Activated CD4-positive, alpha-beta memory T cell treated with anti-CD3 and anti-CD28 coated beads, Interleukin-2, amount 10 ng/mL, durations not matched to agents 7 days and 5 days (primary cell): ENCODE measurements around the gene BUB1B. TPM values are rescaled to one million over a fixed set of nuclear protein-coding genes. Genes with fewer than 3 reads are reported as not detected.

Experiments used
- CTCF ChIA-PET: fragments of 350-600 bp; sonication (Branson Sonifier 250); formaldehyde crosslinking; loops from one replicate; lab custom pipeline; 2021; ENCODE audit warnings: antibody characterized with exemption, inconsistent platforms; lab: Charles Lee
- POLR2A ChIA-PET: fragments of 350-600 bp; sonication (Branson Sonifier 250); formaldehyde crosslinking; loops from one replicate; lab custom pipeline; 2021; ENCODE audit warnings: antibody characterized with exemption; lab: Charles Lee
- DNase-seq: peaks from one replicate; pipeline ENCODE4 v3.0.0-alpha.2; 2020
- H3K27ac Mint-ChIP-seq: one replicate; pipeline ENCODE4 v1.8.0; 2021; ENCODE audit warnings: mild to moderate bottlenecking, mixed read lengths
- H3K27me3 Mint-ChIP-seq: one replicate; pipeline ENCODE4 v1.8.0; 2021; ENCODE audit warnings: mixed read lengths
- H3K36me3 Mint-ChIP-seq: one replicate; pipeline ENCODE4 v1.8.0; 2021; ENCODE audit warnings: low read depth, mixed read lengths
- H3K4me1 Mint-ChIP-seq: one replicate; pipeline ENCODE4 v1.8.0; 2021; ENCODE audit warnings: mixed read lengths
- H3K4me3 Mint-ChIP-seq: one replicate; pipeline ENCODE4 v1.8.0; 2021; ENCODE audit warnings: mild to moderate bottlenecking, mixed read lengths
- H3K9me3 Mint-ChIP-seq: one replicate; pipeline ENCODE4 v1.8.0; 2021; ENCODE audit warnings: mixed read lengths
- total RNA-seq, 2 experiments: library from RNA; stranded (reverse); gene quantifications; one replicate each; pipeline ENCODE4 v1.2.3, GENCODE V29; 2021

The BUB1B gene
- total RNA-seq, 2 experiments from 2014 or later: 73.2 to 73.8 TPM

DNA sequence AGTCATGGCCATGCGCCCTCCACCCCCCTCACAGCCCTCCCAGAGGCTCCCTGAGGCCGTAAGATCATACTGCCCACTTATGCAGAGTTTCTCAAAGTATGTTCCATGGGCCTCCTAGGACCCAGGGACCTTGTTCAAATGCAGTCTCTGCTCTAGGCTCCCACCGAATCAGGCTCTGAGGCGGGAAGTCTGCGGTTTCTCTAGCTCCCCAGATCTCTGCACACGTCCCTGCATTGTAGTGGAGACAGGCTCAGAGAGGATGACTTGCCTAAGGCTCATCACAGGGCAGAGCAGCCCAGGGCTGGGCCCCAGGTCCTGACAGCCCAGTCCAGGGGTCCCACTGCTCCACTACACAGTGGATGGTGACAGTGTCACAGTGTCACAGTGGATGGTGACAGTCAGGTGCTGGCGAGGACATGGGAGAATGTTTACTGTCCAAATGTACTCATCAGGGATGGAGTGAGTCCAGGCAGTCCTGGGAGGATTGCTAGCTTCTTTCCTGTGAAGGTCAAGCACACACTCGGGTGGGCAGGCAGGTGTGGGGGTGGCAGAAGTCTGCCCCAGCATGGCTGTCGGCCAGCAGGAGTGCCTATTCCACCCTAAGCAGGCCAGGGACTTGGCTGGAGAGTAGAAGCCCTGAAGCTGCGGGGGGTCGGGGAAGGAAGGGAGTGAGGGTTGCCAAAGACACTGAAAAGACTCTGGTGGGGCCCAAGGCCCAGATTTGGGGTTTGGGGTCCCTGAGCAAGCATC is 109.6 kb downstream of the BUB1B start:
- Mint-ChIP-seq H3K9me3 (no peaks in the 10 kb centered on the region), H3K27me3 (no peaks in the 10 kb centered on the region), H3K4me1 (peaks cover 3% of the 10 kb centered on the region), H3K4me3 (no peak overlapping the region), H3K27ac (no peak overlapping the region), H3K36me3 (no peaks in the 10 kb centered on the region)
- DNase-seq: no peak
- POLR2A ChIA-PET: no interaction called here
- CTCF ChIA-PET: interaction anchor here (1.3 to 10.3 kb wide), 4 partner anchors 10 to 53 kb away, joined by 3 to 262 read pairs (median 6); partner anchors contain the start of gene PLCB2

Other genes with a start within 250 kb of the BUB1B start
- under 1 TPM; 0.08 to 0.13 TPM for gene GPR176, start 240.8 kb upstream of the BUB1B start, total RNA-seq
- 10 to 100 TPM; 18.9 to 19.3 TPM for gene EIF2AK4, start 227.0 kb upstream of the BUB1B start, total RNA-seq
- 100 to 1,000 TPM; 150 to 153 TPM for gene SRP14, start 121.9 kb upstream of the BUB1B start, total RNA-seq
- gene BMF, start 52.2 kb upstream of the BUB1B start, total RNA-seq: 10 to 100 TPM; 25.7 to 30.2 TPM
- under 1 TPM; 0.20 to 0.65 TPM for gene PAK6, start 78.0 kb downstream of the BUB1B start, total RNA-seq
- gene ANKRD63, start 122.0 kb downstream of the BUB1B start, total RNA-seq: not detected
- gene PLCB2, start 146.9 kb downstream of the BUB1B start, total RNA-seq: 100 to 1,000 TPM; 140 TPM
- 1 to 10 TPM; 8.7 to 8.9 TPM for gene INAFM2, start 162.6 kb downstream of the BUB1B start, total RNA-seq
- gene CCDC9B, start 179.9 kb downstream of the BUB1B start, total RNA-seq: 1 to 10 TPM; 2.0 to 2.6 TPM
- not detected for gene PHGR1, start 190.0 kb downstream of the BUB1B start, total RNA-seq
- gene DISP2, start 197.2 kb downstream of the BUB1B start, total RNA-seq: under 1 TPM; 0.03 to 0.18 TPM
- 10 to 100 TPM; 54.2 to 54.3 TPM for gene KNSTRN, start 221.7 kb downstream of the BUB1B start, total RNA-seq
- gene IVD, start 244.7 kb downstream of the BUB1B start, total RNA-seq: 10 to 100 TPM; 38.1 to 38.4 TPM